HL-60 (cell line): ENCODE data around the gene CHN1.

Experiments used
- DNase-seq, 2 experiments: peaks; one replicate each; pipeline ENCODE4 v3.0.0-alpha.2; 2010 to 2020; ENCODE audit warnings: low read depth in 1 of 2, low spot score in 1 of 2
- H3K27ac ChIP-seq: fragments of 250-450 bp; sonication (Bioruptor Pico); replicated peaks from 2 replicates; pipeline ENCODE4 v1.5.1; 2020; ENCODE audit warnings: mild to moderate bottlenecking, moderate library complexity
- H3K27me3 ChIP-seq: fragments of 250-450 bp; sonication (Bioruptor Pico); 2 replicates; pipeline ENCODE4 v1.5.1; 2021; ENCODE audit warnings: mild to moderate bottlenecking, moderate library complexity; ENCODE audit not compliant: insufficient read depth, poor library complexity, severe bottlenecking
- H3K4me3 ChIP-seq: replicated peaks from 2 replicates; pipeline ENCODE4 v1.5.1; 2011; ENCODE audit warnings: mild to moderate bottlenecking, control low read depth, low read length; ENCODE audit not compliant: insufficient read depth
- CTCF ChIP-seq: IDR thresholded peaks from one replicate; pipeline ENCODE4 v1.5.1; 2011; ENCODE audit warnings: low read length, control low read depth, inconsistent platforms; ENCODE audit not compliant: insufficient read depth
- GABPA ChIP-seq: IDR thresholded peaks from 2 replicates; pipeline ENCODE4 v1.6.1; 2012; ENCODE audit warnings: low read depth
- POLR2AphosphoS5 ChIP-seq: IDR thresholded peaks from 2 replicates; pipeline ENCODE4 v1.6.1; 2012; ENCODE audit warnings: low read depth
- SPI1 ChIP-seq: IDR thresholded peaks from 2 replicates; pipeline ENCODE4 v1.6.1; 2012; ENCODE audit warnings: low read depth, mild to moderate bottlenecking, borderline replicate concordance
- TF ChIP-seq, protein P1 (sequence below): IDR thresholded peaks from 2 replicates; pipeline ENCODE4 v1.6.1; 2012; ENCODE audit warnings: low read depth; ENCODE audit not compliant: insufficient replicate concordance

The CHN1 gene

DNA sequence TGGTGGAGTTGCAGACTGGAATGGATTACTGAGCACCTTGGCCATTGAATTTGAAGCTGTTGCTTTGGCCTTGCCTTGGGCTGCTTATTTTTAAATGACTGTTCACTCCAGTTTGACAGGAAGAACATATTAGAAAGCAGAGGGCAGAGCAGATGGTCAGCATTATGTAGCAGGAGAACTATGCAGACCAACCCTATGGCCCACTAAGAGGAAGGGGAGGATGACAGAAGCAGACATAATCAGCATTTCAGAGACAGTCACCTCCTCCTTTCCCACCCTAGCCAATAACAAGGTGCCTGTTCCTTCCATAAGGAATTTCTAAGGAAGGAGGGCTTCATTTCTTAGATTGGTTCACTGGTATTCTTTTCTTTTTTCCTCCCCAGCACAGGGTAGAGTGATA is 243.3 kb downstream of the CHN1 start:
- DNase-seq: no peak
- H3K27me3 ChIP-seq: peaks cover 11% of the 10 kb centered on the region
- H3K27ac ChIP-seq: no peak overlapping the region
- TF ChIP-seq, protein P1, sequence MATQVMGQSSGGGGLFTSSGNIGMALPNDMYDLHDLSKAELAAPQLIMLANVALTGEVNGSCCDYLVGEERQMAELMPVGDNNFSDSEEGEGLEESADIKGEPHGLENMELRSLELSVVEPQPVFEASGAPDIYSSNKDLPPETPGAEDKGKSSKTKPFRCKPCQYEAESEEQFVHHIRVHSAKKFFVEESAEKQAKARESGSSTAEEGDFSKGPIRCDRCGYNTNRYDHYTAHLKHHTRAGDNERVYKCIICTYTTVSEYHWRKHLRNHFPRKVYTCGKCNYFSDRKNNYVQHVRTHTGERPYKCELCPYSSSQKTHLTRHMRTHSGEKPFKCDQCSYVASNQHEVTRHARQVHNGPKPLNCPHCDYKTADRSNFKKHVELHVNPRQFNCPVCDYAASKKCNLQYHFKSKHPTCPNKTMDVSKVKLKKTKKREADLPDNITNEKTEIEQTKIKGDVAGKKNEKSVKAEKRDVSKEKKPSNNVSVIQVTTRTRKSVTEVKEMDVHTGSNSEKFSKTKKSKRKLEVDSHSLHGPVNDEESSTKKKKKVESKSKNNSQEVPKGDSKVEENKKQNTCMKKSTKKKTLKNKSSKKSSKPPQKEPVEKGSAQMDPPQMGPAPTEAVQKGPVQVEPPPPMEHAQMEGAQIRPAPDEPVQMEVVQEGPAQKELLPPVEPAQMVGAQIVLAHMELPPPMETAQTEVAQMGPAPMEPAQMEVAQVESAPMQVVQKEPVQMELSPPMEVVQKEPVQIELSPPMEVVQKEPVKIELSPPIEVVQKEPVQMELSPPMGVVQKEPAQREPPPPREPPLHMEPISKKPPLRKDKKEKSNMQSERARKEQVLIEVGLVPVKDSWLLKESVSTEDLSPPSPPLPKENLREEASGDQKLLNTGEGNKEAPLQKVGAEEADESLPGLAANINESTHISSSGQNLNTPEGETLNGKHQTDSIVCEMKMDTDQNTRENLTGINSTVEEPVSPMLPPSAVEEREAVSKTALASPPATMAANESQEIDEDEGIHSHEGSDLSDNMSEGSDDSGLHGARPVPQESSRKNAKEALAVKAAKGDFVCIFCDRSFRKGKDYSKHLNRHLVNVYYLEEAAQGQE: no peak
- H3K4me3 ChIP-seq: no peak overlapping the region

DNA sequence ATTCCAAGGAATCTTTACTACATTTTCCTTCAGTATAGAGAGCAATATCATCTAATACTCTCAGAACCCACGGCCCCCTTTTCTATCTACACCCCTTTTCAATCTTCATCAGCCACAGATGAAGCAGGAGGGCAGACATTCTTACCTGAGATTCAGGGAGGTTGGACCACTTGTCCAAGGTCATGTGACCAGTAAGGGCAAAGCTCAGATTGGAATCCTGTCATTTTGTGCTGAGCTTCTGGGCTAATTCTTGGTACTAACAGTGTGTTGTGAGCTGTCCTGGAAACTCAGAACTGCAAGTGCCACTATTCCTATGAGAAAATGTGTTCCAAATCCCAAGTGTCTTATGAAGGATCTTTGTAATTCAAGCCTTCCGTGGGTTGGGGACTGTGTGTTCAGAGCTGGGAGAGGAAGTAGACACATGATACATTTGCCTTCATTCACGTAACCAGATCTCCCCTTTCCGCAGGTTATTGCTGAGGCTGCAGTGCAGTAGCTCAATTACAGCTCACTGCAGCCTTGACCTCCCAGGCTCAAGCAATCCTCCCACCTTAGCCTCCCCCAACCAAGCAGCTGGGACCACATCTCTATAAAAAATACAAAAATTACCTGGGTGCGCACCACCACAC is 244.2 kb downstream of the CHN1 start:
- Histone ChIP-seq H3K4me3 (no peak overlapping the region), H3K27me3 (peaks cover 11% of the 10 kb centered on the region), H3K27ac (no peak overlapping the region)
- no peak for DNase-seq
- TF ChIP-seq, protein P1: no peak
- TF ChIP-seq CTCF: no peak
- TF ChIP-seq GABPA: no peak

GRCh38 chr2:174759381-174760065 is 245.7 kb downstream of the CHN1 start:
- Histone ChIP-seq H3K4me3 (no peak overlapping the region), H3K27ac (no peak overlapping the region), H3K27me3 (peaks cover 7% of the 10 kb centered on the region)
- TF ChIP-seq CTCF (no peak), GABPA (no peak), POLR2AphosphoS5 (no peak), SPI1 (no peak)
- TF ChIP-seq, protein P1: no peak
- no peak for DNase-seq

DNA sequence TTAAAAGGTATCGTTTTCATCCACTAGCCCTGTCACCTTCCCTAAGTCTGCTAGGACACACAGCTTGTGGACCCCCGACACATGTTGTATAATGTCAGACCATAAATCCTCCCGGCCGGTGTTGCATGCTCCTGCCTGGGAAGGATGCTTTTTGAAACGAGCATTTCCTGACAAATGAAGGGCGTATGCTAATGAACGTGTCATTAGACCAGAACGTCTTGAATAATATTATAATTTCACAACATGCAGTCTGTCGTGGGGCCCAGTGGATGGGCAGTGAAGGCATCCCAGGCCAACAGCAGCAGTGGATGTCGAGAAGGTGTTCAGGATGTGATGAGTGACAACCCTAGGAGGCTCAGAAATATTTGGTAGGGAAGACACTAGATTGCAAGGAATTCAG is 248.4 kb downstream of the CHN1 start:
- Histone ChIP-seq H3K27me3 (no peaks in the 10 kb centered on the region), H3K4me3 (no peak overlapping the region), H3K27ac (no peak overlapping the region)
- TF ChIP-seq SPI1: no peak
- TF ChIP-seq CTCF: no peak
- TF ChIP-seq GABPA: no peak
- TF ChIP-seq, protein P1: no peak
- TF ChIP-seq POLR2AphosphoS5: no peak
- no peak for DNase-seq
